SJSA1 (cell line): Measurements from ENCODE around the gene HOXD10. TPM values are rescaled to one million over a fixed set of nuclear protein-coding genes. Genes with fewer than 3 reads are reported as not detected.

Source experiments
- DNase-seq, 2 experiments: peaks; one replicate each; pipeline ENCODE4 v3.0.0-alpha.2; 2015 to 2020; ENCODE audit warnings: low spot score in 2 of 2, low read depth in 1 of 2
- H3K27ac ChIP-seq: fragments of 250-450 bp; sonication (Bioruptor Pico); 2 replicates; pipeline ENCODE4 v1.5.1; 2020; ENCODE audit warnings: mild to moderate bottlenecking, moderate library complexity
- H3K27me3 ChIP-seq: fragments of 250-450 bp; sonication (Bioruptor Pico); replicated peaks from 2 replicates; pipeline ENCODE4 v1.5.1; 2020; ENCODE audit warnings: mild to moderate bottlenecking, moderate library complexity
- H3K36me3 ChIP-seq: fragments of 250-450 bp; sonication (Bioruptor Pico); 2 replicates; pipeline ENCODE4 v1.5.1; 2020; ENCODE audit warnings: mild to moderate bottlenecking
- H3K4me1 ChIP-seq: fragments of 250-450 bp; sonication (Bioruptor Pico); replicated peaks from 2 replicates; pipeline ENCODE4 v1.6.1; 2021; ENCODE audit warnings: mild to moderate bottlenecking
- H3K4me3 ChIP-seq: fragments of 250-450 bp; sonication (Bioruptor Pico); 2 replicates; pipeline ENCODE4 v1.5.1; 2020; ENCODE audit warnings: mild to moderate bottlenecking
- H3K9me3 ChIP-seq: fragments of 250-450 bp; sonication (Bioruptor Pico); replicated peaks from 2 replicates; pipeline ENCODE4 v1.5.1; 2020; ENCODE audit warnings: mild to moderate bottlenecking
- total RNA-seq: library from RNA; depleted of rRNA; stranded (reverse); fragments of >200 nt; shearing (Covaris generic); gene quantifications from 2 replicates; pipeline ENCODE4 v1.2.3, GENCODE V29; 2014

The HOXD10 gene
- total RNA-seq, 1 experiment from 2014 or later, result not detected

GRCh38 chr2:176112375-176113302, 3.9 kb upstream of the HOXD10 start:
- Histone ChIP-seq H3K27ac (no peak overlapping the region), H3K4me1 (peaks cover 3% of the 10 kb centered on the region), H3K36me3 (no peaks in the 10 kb centered on the region), H3K27me3 (peaks cover 76% of the 10 kb centered on the region), H3K4me3 (no peak overlapping the region), H3K9me3 (no peaks in the 10 kb centered on the region)
- DNase-seq, result no peak

GRCh38 chr2:176114120-176114929, 2.3 kb upstream of the HOXD10 start:
- Histone ChIP-seq H3K9me3 (no peaks in the 10 kb centered on the region), H3K36me3 (no peaks in the 10 kb centered on the region), H3K27ac (no peak overlapping the region), H3K4me1 (no peaks in the 10 kb centered on the region; the same call in 1 of the 2 replicates), H3K27me3 (peaks cover 74% of the 10 kb centered on the region), H3K4me3 (no peak overlapping the region)
- DNase-seq, result no peak

GRCh38 chr2:176114930-176115625, 1.5 kb upstream of the HOXD10 start:
- Histone ChIP-seq H3K4me3 (no peak overlapping the region), H3K9me3 (no peaks in the 10 kb centered on the region), H3K4me1 (no peaks in the 10 kb centered on the region; the same call in 1 of the 2 replicates), H3K36me3 (no peaks in the 10 kb centered on the region), H3K27ac (no peak overlapping the region), H3K27me3 (peaks cover 70% of the 10 kb centered on the region)
- DNase-seq, result no peak

- H3K36me3 ChIP-seq, result no peaks in the 10 kb centered on the region
- H3K27me3 ChIP-seq, result peaks cover 59% of the 10 kb centered on the region
- no peaks in the 10 kb centered on the region for H3K9me3 ChIP-seq
- H3K4me3 ChIP-seq, result no peak overlapping the region
- H3K27ac ChIP-seq, result no peak overlapping the region
- no peak for DNase-seq
- peaks cover 4% of the 10 kb centered on the region; the same call in 1 of the 2 replicates for H3K4me1 ChIP-seq
These were observed 714 bp downstream of the HOXD10 start for GRCh38 chr2:176117162-176117822.

GRCh38 chr2:176117823-176118371, 1.3 kb downstream of the HOXD10 start:
- H3K27me3 ChIP-seq, result peaks cover 58% of the 10 kb centered on the region
- no peak overlapping the region for H3K27ac ChIP-seq
- no peak for DNase-seq
- H3K36me3 ChIP-seq, result no peaks in the 10 kb centered on the region
- no peak overlapping the region for H3K4me3 ChIP-seq
- H3K9me3 ChIP-seq, result no peaks in the 10 kb centered on the region
- peaks cover 5% of the 10 kb centered on the region for H3K4me1 ChIP-seq

GRCh38 chr2:176118601-176119339, 2.2 kb downstream of the HOXD10 start:
- Histone ChIP-seq H3K9me3 (no peaks in the 10 kb centered on the region), H3K4me3 (no peak overlapping the region), H3K27ac (no peak overlapping the region), H3K27me3 (peaks cover 54% of the 10 kb centered on the region), H3K4me1 (peaks cover 10% of the 10 kb centered on the region), H3K36me3 (no peaks in the 10 kb centered on the region)
- DNase-seq, result no peak

- no peak overlapping the region for H3K4me3 ChIP-seq
- H3K9me3 ChIP-seq, result no peaks in the 10 kb centered on the region
- peaks cover 41% of the 10 kb centered on the region for H3K27me3 ChIP-seq
These were observed 4.0 kb downstream of the HOXD10 start for GRCh38 chr2:176120364-176121189.

GRCh38 chr2:176121190-176122051, 4.8 kb downstream of the HOXD10 start:
- Histone ChIP-seq H3K27me3 (peaks cover 34% of the 10 kb centered on the region), H3K4me3 (peak overlapping the region; percentile 49), H3K9me3 (no peaks in the 10 kb centered on the region), H3K4me1 (peaks cover 10% of the 10 kb centered on the region), H3K36me3 (no peaks in the 10 kb centered on the region), H3K27ac (no peak overlapping the region)
- DNase-seq, result no peak

More at GRCh38 chr2:176120364-176121189, 4.0 kb downstream of the HOXD10 start:
- Histone ChIP-seq H3K4me1 (peaks cover 10% of the 10 kb centered on the region), H3K36me3 (no peaks in the 10 kb centered on the region), H3K27ac (no peak overlapping the region)
- no peak for DNase-seq

GRCh38 chr2:176122052-176122682, 5.6 kb downstream of the HOXD10 start:
- peak in 1 of 2 experiments; percentile 87 for DNase-seq
- Histone ChIP-seq H3K4me1 (peaks cover 10% of the 10 kb centered on the region), H3K9me3 (no peaks in the 10 kb centered on the region), H3K27ac (no peak overlapping the region), H3K4me3 (peak overlapping the region; percentile 49), H3K27me3 (peaks cover 27% of the 10 kb centered on the region), H3K36me3 (no peaks in the 10 kb centered on the region)

GRCh38 chr2:176122683-176123410, 6.3 kb downstream of the HOXD10 start, which contains the start of gene HOXD9:
TSS of gene HOXD9 (plus strand) at chr2:176122719. CDS start at chr2:176122769, 50 bp downstream.
- peaks cover 10% of the 10 kb centered on the region for H3K4me1 ChIP-seq
- H3K27ac ChIP-seq, result no peak within 1 kb of the TSS
- no peaks in the 10 kb centered on the region for H3K9me3 ChIP-seq
- DNase-seq, result peak in 1 of 2 experiments; percentile 76
- H3K4me3 ChIP-seq, result peak within 1 kb of the TSS; percentile 49
- peaks cover 20% of the 10 kb centered on the region for H3K27me3 ChIP-seq
- no peaks in the 10 kb centered on the region for H3K36me3 ChIP-seq
